ENCODE results near the gene HK2. TPM values are rescaled to one million over a fixed set of nuclear protein-coding genes. Genes with fewer than 3 reads are reported as not detected.
A peak's percentile ranks its signal among the peaks of the same experiment; 100 is the strongest.
"Not testable (repeated sequence)": the region's sequence is repeated elsewhere in the genome, so short reads cannot be mapped to it uniquely, and the experiment has no call there.

The HK2 gene
- total and polyA plus RNA-seq, 2 experiments from 2014 or later = 24.2 to 25.3 TPM

- H3K9ac ChIP-seq = peak overlapping the region; percentile 25; the same call in 1 of the 2 replicates
- no peak for TF ChIP-seq EZH2phosphoT487 (IDR thresholded peaks at IDR 0.05; ENCODE audit: insufficient read depth, low read depth)
- no peak for TF ChIP-seq EZH2 (IDR thresholded peaks at IDR 0.05; ENCODE audit: insufficient read depth, poor library complexity, severe bottlenecking)
- no peaks in the 10 kb centered on the region for H3K27me3 ChIP-seq (replicated peaks; ENCODE audit: insufficient read depth)
- H3K9me3 ChIP-seq (ENCODE audit: low read depth) = no peaks in the 10 kb centered on the region
- H3K4me1 ChIP-seq (ENCODE audit: insufficient read depth) = peaks cover 36% of the 10 kb centered on the region
- H3K79me2 ChIP-seq (ENCODE audit: insufficient read depth) = no peaks in the 10 kb centered on the region
- in situ Hi-C loops (cut with MboI) = no loop called here
- H3K4me3 ChIP-seq = no peak overlapping the region
- H3K27ac ChIP-seq = peak overlapping the region; percentile 78
- H2AFZ ChIP-seq = no peak overlapping the region
- H3K36me3 ChIP-seq (ENCODE audit: low read depth) = peaks cover 34% of the 10 kb centered on the region
- no peaks in the 10 kb centered on the region for H3K9me2 ChIP-seq (ENCODE audit: insufficient read depth)
- 59 to 77% methylated on average over 6 of the region's 6 CpGs for whole genome bisulfite sequencing, 2 experiments (ENCODE audit: low coverage in 1 of 2, low lambda C conversion rate in 2 of 2, missing lambda C conversion rate in 2 of 2)
- H3F3A ChIP-seq (ENCODE audit: insufficient read depth) = peaks cover 36% of the 10 kb centered on the region
- H4K20me1 ChIP-seq (ENCODE audit: insufficient read depth) = no peaks in the 10 kb centered on the region
- DNase-seq = peak; percentile 87
- peak overlapping the region; percentile 38 for H3K4me2 ChIP-seq (ENCODE audit: unreplicated experiment)
Observed at GRCh38 chr2:74894272-74894981, 60.5 kb downstream of the HK2 start.

- no peaks in the 10 kb centered on the region for H3K79me2 ChIP-seq (ENCODE audit: insufficient read depth)
- DNase-seq = no peak
- no peaks in the 10 kb centered on the region for H4K20me1 ChIP-seq (ENCODE audit: insufficient read depth)
- no peak for TF ChIP-seq EZH2 (IDR thresholded peaks at IDR 0.05; ENCODE audit: insufficient read depth, poor library complexity, severe bottlenecking)
- no peak for TF ChIP-seq EZH2phosphoT487 (IDR thresholded peaks at IDR 0.05; ENCODE audit: insufficient read depth, low read depth)
- H3K9me3 ChIP-seq (ENCODE audit: low read depth) = no peaks in the 10 kb centered on the region
- H3K27me3 ChIP-seq (replicated peaks; ENCODE audit: insufficient read depth) = no peaks in the 10 kb centered on the region
- peaks cover 36% of the 10 kb centered on the region for H3F3A ChIP-seq (ENCODE audit: insufficient read depth)
- H3K9me2 ChIP-seq (ENCODE audit: insufficient read depth) = no peaks in the 10 kb centered on the region
- 72 to 74% methylated on average over 2 of the region's 2 CpGs for WGBS, 2 experiments (ENCODE audit: low coverage in 1 of 2, low lambda C conversion rate in 2 of 2, missing lambda C conversion rate in 2 of 2)
- peak overlapping the region; percentile 38 for H3K4me2 ChIP-seq (ENCODE audit: unreplicated experiment)
- 0 out of 2 replicates have a peak overlapping the region, but pooled peaks have one; percentile 25 for H3K9ac ChIP-seq
- no peak overlapping the region for H3K4me3 ChIP-seq
- no peak overlapping the region for H2AFZ ChIP-seq
- peaks cover 36% of the 10 kb centered on the region for H3K4me1 ChIP-seq (ENCODE audit: insufficient read depth)
- H3K27ac ChIP-seq = peak overlapping the region; percentile 78
- peaks cover 28% of the 10 kb centered on the region for H3K36me3 ChIP-seq (ENCODE audit: low read depth)
- in situ Hi-C loops (cut with MboI) = no loop called here
Observed at GRCh38 chr2:74895001-74895400, 61.1 kb downstream of the HK2 start.

- no peak overlapping the region for H3K9ac ChIP-seq
- DNase-seq = no peak
- H3K27ac ChIP-seq = no peak overlapping the region
- H3K9me3 ChIP-seq (ENCODE audit: low read depth) = no peaks in the 10 kb centered on the region
- H4K20me1 ChIP-seq (ENCODE audit: insufficient read depth) = no peaks in the 10 kb centered on the region
- no peak overlapping the region for H3K4me2 ChIP-seq (ENCODE audit: unreplicated experiment)
- in situ Hi-C loops (cut with MboI) = no loop called here
- peaks cover 39% of the 10 kb centered on the region for H3F3A ChIP-seq (ENCODE audit: insufficient read depth)
- H2AFZ ChIP-seq = no peak overlapping the region
- H3K4me3 ChIP-seq = no peak overlapping the region
- H3K9me2 ChIP-seq (ENCODE audit: insufficient read depth) = no peaks in the 10 kb centered on the region
- TF ChIP-seq EZH2phosphoT487 (IDR thresholded peaks at IDR 0.05; ENCODE audit: insufficient read depth, low read depth) (no peak), EZH2 (IDR thresholded peaks at IDR 0.05; ENCODE audit: insufficient read depth, poor library complexity, severe bottlenecking) (no peak)
- peaks cover 16% of the 10 kb centered on the region for H3K36me3 ChIP-seq (ENCODE audit: low read depth)
- H3K4me1 ChIP-seq (ENCODE audit: insufficient read depth) = peaks cover 36% of the 10 kb centered on the region
- no peaks in the 10 kb centered on the region for H3K27me3 ChIP-seq (replicated peaks; ENCODE audit: insufficient read depth)
- no peaks in the 10 kb centered on the region for H3K79me2 ChIP-seq (ENCODE audit: insufficient read depth)
Observed at GRCh38 chr2:74896232-74896631, 62.3 kb downstream of the HK2 start.

- H2AFZ ChIP-seq = not testable (repeated sequence)
Observed at GRCh38 chr2:74900225-74900624, 66.3 kb downstream of the HK2 start.

More at GRCh38 chr2:74900225-74900624, 66.3 kb downstream of the HK2 start:
- H3K79me2 ChIP-seq (ENCODE audit: insufficient read depth); H3K9me3 ChIP-seq (ENCODE audit: low read depth); H3K4me1 ChIP-seq (ENCODE audit: insufficient read depth); H3K9me2 ChIP-seq (ENCODE audit: insufficient read depth); H3K9ac ChIP-seq; H3K27ac ChIP-seq; H3K36me3 ChIP-seq (ENCODE audit: low read depth); H3K27me3 ChIP-seq (replicated peaks; ENCODE audit: insufficient read depth); H3K4me2 ChIP-seq (ENCODE audit: unreplicated experiment); H4K20me1 ChIP-seq (ENCODE audit: insufficient read depth); H3K4me3 ChIP-seq; DNase-seq; H3F3A ChIP-seq (ENCODE audit: insufficient read depth): not testable (repeated sequence)
- 76 to 84% methylated on average over 2 of the region's 2 CpGs for WGBS, 2 experiments (ENCODE audit: low coverage in 1 of 2, low lambda C conversion rate in 2 of 2, missing lambda C conversion rate in 2 of 2)
- in situ Hi-C loops (cut with MboI) = loop anchor here (25.0 kb wide), 1 partner anchor 712 kb away; no protein-coding TSS in a partner anchor

Data from GM23248 (cell line).